DMS53 treated with DMSO at 0.1 percent for 48 hours (cell line): ENCODE data around the gene SREBF1.

Experiments used
- DNase-seq: peaks from one replicate; lab custom pipeline; 2025; ENCODE audit not compliant: unreplicated experiment; lab: John Stamatoyannopoulos, UW

The SREBF1 gene

GRCh38 chr17:17826342-17826713, 10.5 kb downstream of the SREBF1 start:
- no peak for DNase-seq

- DNase-seq, result no peak
Observed at GRCh38 chr17:17824783-17825614, 11.8 kb downstream of the SREBF1 start.

DNA sequence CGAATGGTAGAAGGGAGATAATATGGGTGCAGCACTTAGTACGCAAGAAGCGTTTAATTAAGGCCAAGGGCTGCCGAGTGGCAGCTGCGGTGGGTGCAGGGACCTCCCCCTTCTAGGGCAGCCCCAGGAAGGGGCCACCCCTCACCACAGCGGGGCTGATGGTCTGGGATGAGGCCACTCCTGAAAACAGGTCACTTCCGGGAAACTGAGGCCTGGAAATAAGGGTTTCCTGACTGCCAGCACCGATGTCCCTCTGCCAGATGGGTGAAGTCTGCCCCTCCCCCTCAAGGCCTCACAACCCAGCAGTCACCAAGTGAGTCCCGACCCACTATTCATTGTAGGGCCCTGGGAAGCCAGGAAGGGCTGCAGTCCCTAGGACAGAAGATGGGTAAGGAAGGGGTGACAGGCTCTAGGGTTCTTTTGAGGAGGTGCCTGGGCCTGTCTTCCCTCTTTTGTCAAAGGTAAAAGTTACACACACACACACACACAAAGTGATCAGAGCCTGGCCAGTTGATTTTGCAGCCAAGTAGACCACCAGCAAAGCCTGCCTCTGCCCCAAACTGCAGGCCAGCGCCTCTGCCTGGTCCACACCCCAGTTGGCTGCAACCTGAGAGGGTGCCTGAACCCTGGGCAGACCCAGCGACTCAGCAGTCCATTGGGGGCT, 12.5 kb downstream of the SREBF1 start:
- DNase-seq, result no peak

- peak; percentile 53 for DNase-seq
Observed at GRCh38 chr17:17823433-17824118, 13.2 kb downstream of the SREBF1 start.

GRCh38 chr17:17822616-17823015, 14.2 kb downstream of the SREBF1 start:
- no peak for DNase-seq

DNA sequence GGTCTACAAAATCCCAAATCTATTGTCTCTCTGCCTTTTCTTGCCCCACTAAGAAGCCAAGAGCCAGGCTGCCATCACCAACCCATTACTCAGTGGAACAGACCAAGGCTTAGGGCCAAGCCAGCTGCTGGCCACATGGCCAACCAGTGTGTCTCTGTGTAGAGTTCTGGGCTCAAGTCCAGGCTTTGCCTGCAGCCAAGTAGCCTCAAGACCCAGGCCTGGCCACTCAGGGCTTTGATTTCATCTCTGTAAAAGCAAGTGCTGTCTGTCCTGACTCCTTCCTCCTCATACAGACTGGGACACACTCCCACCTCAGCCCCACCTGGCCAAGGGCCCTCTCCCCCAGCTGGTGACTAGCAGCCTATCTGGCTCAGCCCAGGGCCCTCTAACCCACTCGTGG, 14.6 kb downstream of the SREBF1 start:
- no peak for DNase-seq

GRCh38 chr17:17820463-17821158, 16.2 kb downstream of the SREBF1 start:
- DNase-seq, result no peak

- no peak for DNase-seq
Observed at GRCh38 chr17:17820046-17820445, 16.7 kb downstream of the SREBF1 start.

DNA sequence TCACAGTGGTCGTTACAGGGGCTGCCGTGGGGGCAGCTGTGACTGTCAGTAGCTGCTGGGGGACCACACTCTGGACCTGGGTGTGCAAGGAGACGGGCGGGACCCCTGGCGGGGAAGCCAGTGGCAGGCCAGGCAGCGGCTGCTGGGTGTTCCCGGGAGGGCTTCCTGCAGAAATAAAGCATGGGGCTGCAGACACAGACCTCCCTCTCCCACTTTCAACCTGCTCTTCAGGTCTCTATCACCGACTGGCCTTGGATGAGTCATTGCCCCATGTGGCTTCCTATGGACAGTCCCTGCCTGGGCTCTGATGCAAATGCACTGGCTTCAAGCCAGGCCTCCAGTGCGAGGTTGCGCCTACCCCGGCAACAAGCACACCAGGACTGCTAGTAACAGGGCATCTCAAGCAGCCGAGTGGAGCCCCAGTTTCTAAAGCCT, 17.2 kb downstream of the SREBF1 start:
- peak; percentile 70 for DNase-seq

DNA sequence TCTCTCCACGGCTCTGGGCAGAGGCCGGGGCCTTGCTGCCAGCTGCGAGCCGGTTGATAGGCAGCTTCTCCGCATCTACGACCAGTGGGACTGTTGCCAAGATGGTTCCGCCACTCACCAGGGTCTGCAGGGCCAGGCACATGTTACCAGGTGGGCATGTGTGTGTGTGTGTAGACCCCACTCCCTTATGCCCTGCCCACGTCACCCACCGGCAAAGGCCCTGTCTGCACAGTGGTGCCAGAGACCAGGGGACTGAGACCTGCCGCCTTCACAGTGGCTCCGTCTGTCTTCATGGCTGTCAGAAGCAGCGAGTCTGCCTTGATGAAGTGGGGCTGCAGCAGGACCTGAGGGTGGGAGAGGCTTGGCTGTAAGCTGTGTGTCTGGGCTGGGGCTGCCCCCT, 17.7 kb downstream of the SREBF1 start:
- DNase-seq, result no peak

GRCh38 chr17:17818088-17818526, 18.7 kb downstream of the SREBF1 start:
- no peak for DNase-seq

GRCh38 chr17:17817552-17817947, 19.2 kb downstream of the SREBF1 start:
- DNase-seq, result no peak

DNA sequence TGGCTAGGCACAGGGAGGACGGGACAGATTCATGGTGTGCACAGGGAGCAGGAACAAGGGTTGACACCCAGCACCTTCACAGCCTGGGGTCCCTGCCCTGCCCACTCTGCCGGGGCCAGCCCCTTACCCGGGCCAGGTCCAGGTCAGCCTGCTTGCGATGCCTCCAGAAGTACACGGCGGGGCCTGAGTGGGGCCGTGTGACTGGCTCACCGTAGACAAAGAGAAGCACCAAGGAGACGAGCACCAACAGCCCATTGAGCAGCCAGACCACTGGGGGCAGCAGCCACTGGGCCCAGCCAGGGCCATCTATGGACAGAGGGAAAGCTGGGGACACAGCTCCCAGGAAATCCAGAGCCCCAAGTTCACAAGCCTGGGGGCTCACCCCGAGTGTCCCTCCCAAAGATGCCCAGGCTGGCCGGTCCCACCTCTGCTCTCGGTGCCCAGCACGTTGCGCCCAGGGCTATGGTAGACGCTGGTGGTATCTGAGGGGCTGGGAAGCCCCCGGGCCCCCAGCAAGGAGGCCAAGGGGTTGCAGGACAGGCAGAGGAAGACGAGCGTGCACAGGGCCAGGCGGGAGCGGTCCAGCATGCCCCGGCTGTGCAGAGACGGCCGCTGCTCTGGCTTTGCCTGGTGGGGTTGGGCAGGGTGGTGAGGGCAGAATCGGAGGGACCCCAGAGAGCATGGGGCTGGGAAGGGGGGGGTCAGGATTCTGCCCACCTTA, 19.8 kb downstream of the SREBF1 start:
- no peak for DNase-seq

DNA sequence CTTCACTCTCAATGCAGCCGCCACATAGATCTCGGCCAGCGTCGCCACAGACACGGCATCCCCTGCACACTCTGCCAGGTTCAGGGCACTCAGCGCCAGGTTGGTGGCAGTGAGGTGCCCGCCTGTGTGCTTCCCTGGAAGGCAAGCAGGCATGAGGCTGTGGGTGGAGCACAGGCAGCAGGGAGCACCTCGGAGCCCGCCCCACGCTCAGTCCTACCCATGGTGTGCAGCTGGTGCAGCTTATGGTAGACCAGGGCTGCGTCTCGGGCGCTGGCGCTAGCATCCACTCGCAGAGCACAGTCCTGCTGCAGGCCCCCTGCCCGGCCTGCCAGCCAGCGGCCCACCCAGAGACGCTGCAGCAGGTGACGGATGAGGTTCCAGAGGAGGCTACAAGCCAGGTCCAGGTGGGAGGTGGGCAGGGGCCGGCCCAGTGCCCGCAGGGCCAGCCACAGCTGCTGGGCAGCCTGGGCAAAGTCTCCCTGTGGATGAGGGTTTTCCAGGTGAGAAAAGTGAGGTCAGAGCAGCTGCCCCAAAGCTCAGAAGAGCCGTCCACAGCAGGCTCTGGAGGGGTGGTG, 20.5 kb downstream of the SREBF1 start:
- no peak for DNase-seq

- no peak for DNase-seq
Observed at GRCh38 chr17:17815436-17816200, 21.2 kb downstream of the SREBF1 start.

GRCh38 chr17:17815062-17815406, 21.8 kb downstream of the SREBF1 start:
- no peak for DNase-seq

- no peak for DNase-seq
Observed at GRCh38 chr17:17814162-17815061, 22.4 kb downstream of the SREBF1 start.

DNA sequence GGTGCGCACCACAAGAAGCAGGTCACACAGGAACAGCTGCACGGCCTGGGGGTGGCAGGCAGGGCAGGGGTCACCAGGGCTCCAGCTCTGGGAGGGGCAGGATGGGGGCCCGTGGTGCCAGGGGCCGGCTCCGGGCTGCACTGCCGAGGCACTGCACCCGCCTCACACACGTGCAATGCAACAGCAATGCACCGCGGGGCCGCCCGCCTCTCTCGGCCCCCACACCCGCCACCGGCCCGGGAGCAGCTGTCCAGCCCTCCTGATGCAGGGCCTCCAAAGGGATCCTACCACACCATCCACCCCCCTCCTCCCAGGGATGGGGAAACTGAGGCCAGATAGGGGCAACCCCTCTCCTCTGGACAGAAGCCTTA, 23.1 kb downstream of the SREBF1 start:
- DNase-seq, result no peak
